Anterior cingulate cortex (tissue), 58 donors: ENCODE data around the gene BLOC1S6.

Experiments used
- DNase-seq, 58 donors: peaks; one replicate each; lab custom pipeline; 2025; lab: John Stamatoyannopoulos, UW

The BLOC1S6 gene

GRCh38 chr15:45586601-45587094, 531 bp upstream of the BLOC1S6 start:
- DNase-seq = no peak

GRCh38 chr15:45587863-45588170, 638 bp downstream of the BLOC1S6 start:
- no peak for DNase-seq

GRCh38 chr15:45588219-45588875, 1.2 kb downstream of the BLOC1S6 start:
- no peak for DNase-seq

GRCh38 chr15:45589256-45589655, 2.1 kb downstream of the BLOC1S6 start:
- DNase-seq = no peak

GRCh38 chr15:45594319-45594718, 7.1 kb downstream of the BLOC1S6 start:
- DNase-seq = no peak

- no peak for DNase-seq
These were observed 7.8 kb downstream of the BLOC1S6 start for GRCh38 chr15:45594835-45595530.

GRCh38 chr15:45603881-45604280, 16.7 kb downstream of the BLOC1S6 start:
- no peak for DNase-seq

- DNase-seq = no peak
These were observed 17.1 kb downstream of the BLOC1S6 start for GRCh38 chr15:45604326-45604725.

GRCh38 chr15:45606413-45606812, 19.2 kb downstream of the BLOC1S6 start:
- no peak for DNase-seq

GRCh38 chr15:45606841-45607240, 19.7 kb downstream of the BLOC1S6 start:
- DNase-seq = no peak

- DNase-seq = no peak
These were observed 24.1 kb downstream of the BLOC1S6 start for GRCh38 chr15:45611305-45611704.

- no peak for DNase-seq
These were observed 25.7 kb downstream of the BLOC1S6 start for GRCh38 chr15:45612790-45613415.

- no peak for DNase-seq
These were observed 29.7 kb downstream of the BLOC1S6 start for GRCh38 chr15:45616901-45617323.

- DNase-seq = no peak
These were observed 31.6 kb downstream of the BLOC1S6 start for GRCh38 chr15:45618813-45619212.

- no peak for DNase-seq
These were observed 41.0 kb downstream of the BLOC1S6 start for GRCh38 chr15:45628136-45628535.

GRCh38 chr15:45630917-45631691, 43.9 kb downstream of the BLOC1S6 start:
- DNase-seq = no peak

GRCh38 chr15:45631776-45632175, 44.6 kb downstream of the BLOC1S6 start:
- DNase-seq = no peak

- DNase-seq = peak in 43 of 58 donors; percentile 3 to 72 (median 37)
These were observed 47.4 kb downstream of the BLOC1S6 start, which contains the start of gene SQOR for GRCh38 chr15:45634432-45635190. SQOR (plus strand) TSS chr15:45635029; CDS start chr15:45658924, 23,895 bp downstream.

GRCh38 chr15:45635191-45635638, 48.0 kb downstream of the BLOC1S6 start:
- peak in 19 of 58 donors; percentile 1 to 45 (median 14) for DNase-seq

GRCh38 chr15:45635763-45636292, 48.6 kb downstream of the BLOC1S6 start:
- no peak for DNase-seq
